ENCODE measurements around the gene MTA1.

MTA1 gene

GRCh38 chr14:105508069-105508468 is 88.4 kb downstream of the MTA1 start:
- no peaks in the 10 kb centered on the region for H3K27me3 ChIP-seq (ENCODE audit: insufficient read depth, low read length)
- no peaks in the 10 kb centered on the region for H3K4me1 ChIP-seq (ENCODE audit: control insufficient read depth in 1 of 2, insufficient read depth in 2 of 2, low read length in 2 of 2)
- no peak overlapping the region for H2AK5ac ChIP-seq (ENCODE audit: low read length)
- no peak overlapping the region for H4K8ac ChIP-seq (ENCODE audit: low read depth, low read length)
- H2BK5ac ChIP-seq (ENCODE audit: low read depth, low read length, poor library complexity) = no peak overlapping the region
- no peak overlapping the region for H3K27ac ChIP-seq (ENCODE audit: low read depth, low read length)
- H2BK12ac ChIP-seq (ENCODE audit: low read length) = no peak overlapping the region
- no peak overlapping the region for H2AFZ ChIP-seq (ENCODE audit: insufficient read depth, low read length, poor library complexity)
- no CpG with 5 or more reads among the region's 16 CpGs for WGBS (ENCODE audit: extremely low coverage, insufficient coverage, insufficient read length)
- H3K18ac ChIP-seq (ENCODE audit: low read length) = no peak overlapping the region
- no peak overlapping the region for H4K12ac ChIP-seq (ENCODE audit: low read depth, low read length)
- H3K79me2 ChIP-seq (ENCODE audit: control insufficient read depth, insufficient read depth, low read length, poor library complexity) = no peaks in the 10 kb centered on the region
- no peak overlapping the region for H2BK120ac ChIP-seq (ENCODE audit: insufficient read depth, low read length, poor library complexity)
- H4K91ac ChIP-seq (ENCODE audit: low read depth, low read length) = no peak overlapping the region
- H3K4me3 ChIP-seq (ENCODE audit: low read depth, low read length) = peak overlapping the region; percentile 27
- H3K4ac ChIP-seq (ENCODE audit: low read depth, low read length) = no peak overlapping the region
- H3K14ac ChIP-seq (ENCODE audit: low read length) = no peak overlapping the region
- no peak overlapping the region for H3K4me2 ChIP-seq (ENCODE audit: low read length)
- no peaks in the 10 kb centered on the region for H3K79me1 ChIP-seq (ENCODE audit: low read length)
- no peak overlapping the region for H3K9ac ChIP-seq (ENCODE audit: low read length)
- H3K9me3 ChIP-seq (ENCODE audit: insufficient read depth, low read depth, low read length) = peaks cover 41% of the 10 kb centered on the region
- no peak for DNase-seq
- H3K23ac ChIP-seq (ENCODE audit: low read length) = no peak overlapping the region
- H3K36me3 ChIP-seq (ENCODE audit: control insufficient read depth in 1 of 2, insufficient read depth in 2 of 2, low read length in 2 of 2) = no peaks in the 10 kb centered on the region

- Histone ChIP-seq H3K14ac (ENCODE audit: low read length) (no peak overlapping the region), H3K9me3 (ENCODE audit: insufficient read depth, low read depth, low read length) (peaks cover 38% of the 10 kb centered on the region), H4K8ac (ENCODE audit: low read depth, low read length) (no peak overlapping the region), H2BK5ac (ENCODE audit: low read depth, low read length, poor library complexity) (no peak overlapping the region), H3K27me3 (ENCODE audit: insufficient read depth, low read length) (no peaks in the 10 kb centered on the region), H4K91ac (ENCODE audit: low read depth, low read length) (no peak overlapping the region), H3K4me2 (ENCODE audit: low read length) (no peak overlapping the region), H2AK5ac (ENCODE audit: low read length) (no peak overlapping the region), H2AFZ (ENCODE audit: insufficient read depth, low read length, poor library complexity) (no peak overlapping the region), H3K36me3 (ENCODE audit: control insufficient read depth in 1 of 2, insufficient read depth in 2 of 2, low read length in 2 of 2) (no peaks in the 10 kb centered on the region), H3K18ac (ENCODE audit: low read length) (no peak overlapping the region), H3K27ac (ENCODE audit: low read depth, low read length) (no peak overlapping the region), H2BK12ac (ENCODE audit: low read length) (no peak overlapping the region), H3K9ac (ENCODE audit: low read length) (no peak overlapping the region), H2BK120ac (ENCODE audit: insufficient read depth, low read length, poor library complexity) (no peak overlapping the region), H3K79me1 (ENCODE audit: low read length) (no peaks in the 10 kb centered on the region), H4K12ac (ENCODE audit: low read depth, low read length) (no peak overlapping the region), H3K4me3 (ENCODE audit: low read depth, low read length) (no peak overlapping the region), H3K4me1 (ENCODE audit: control insufficient read depth in 1 of 2, insufficient read depth in 2 of 2, low read length in 2 of 2) (no peaks in the 10 kb centered on the region), H3K79me2 (ENCODE audit: control insufficient read depth, insufficient read depth, low read length, poor library complexity) (no peaks in the 10 kb centered on the region), H3K23ac (ENCODE audit: low read length) (no peak overlapping the region), H3K4ac (ENCODE audit: low read depth, low read length) (no peak overlapping the region)
- WGBS (ENCODE audit: extremely low coverage, insufficient coverage, insufficient read length) = no CpG with 5 or more reads among the region's 12 CpGs
- no peak for DNase-seq
Observed at GRCh38 chr14:105508601-105509000, 89.0 kb downstream of the MTA1 start.

GRCh38 chr14:105517096-105517495 is 97.5 kb downstream of the MTA1 start:
- Histone ChIP-seq H2AFZ (ENCODE audit: insufficient read depth, low read length, poor library complexity) (no peak overlapping the region), H4K8ac (ENCODE audit: low read depth, low read length) (no peak overlapping the region), H3K23ac (ENCODE audit: low read length) (no peak overlapping the region), H3K14ac (ENCODE audit: low read length) (no peak overlapping the region), H3K4ac (ENCODE audit: low read depth, low read length) (no peak overlapping the region), H3K4me1 (ENCODE audit: control insufficient read depth in 1 of 2, insufficient read depth in 2 of 2, low read length in 2 of 2) (no peaks in the 10 kb centered on the region), H3K9me3 (ENCODE audit: insufficient read depth, low read depth, low read length) (peaks cover 20% of the 10 kb centered on the region), H2AK5ac (ENCODE audit: low read length) (no peak overlapping the region), H3K4me2 (ENCODE audit: low read length) (no peak overlapping the region), H3K18ac (ENCODE audit: low read length) (no peak overlapping the region), H2BK120ac (ENCODE audit: insufficient read depth, low read length, poor library complexity) (no peak overlapping the region), H3K9ac (ENCODE audit: low read length) (no peak overlapping the region), H3K27ac (ENCODE audit: low read depth, low read length) (no peak overlapping the region), H3K4me3 (ENCODE audit: low read depth, low read length) (no peak overlapping the region), H2BK12ac (ENCODE audit: low read length) (no peak overlapping the region), H4K91ac (ENCODE audit: low read depth, low read length) (no peak overlapping the region), H3K36me3 (ENCODE audit: control insufficient read depth in 1 of 2, insufficient read depth in 2 of 2, low read length in 2 of 2) (no peaks in the 10 kb centered on the region), H3K79me1 (ENCODE audit: low read length) (no peaks in the 10 kb centered on the region), H2BK5ac (ENCODE audit: low read depth, low read length, poor library complexity) (no peak overlapping the region), H4K12ac (ENCODE audit: low read depth, low read length) (no peak overlapping the region), H3K27me3 (ENCODE audit: insufficient read depth, low read length) (no peaks in the 10 kb centered on the region), H3K79me2 (ENCODE audit: control insufficient read depth, insufficient read depth, low read length, poor library complexity) (no peaks in the 10 kb centered on the region)
- no CpG with 5 or more reads among the region's 5 CpGs for WGBS (ENCODE audit: extremely low coverage, insufficient coverage, insufficient read length)
- no peak for DNase-seq

GRCh38 chr14:105519946-105520698 is 100.5 kb downstream of the MTA1 start:
- no CpG with 5 or more reads among the region's 14 CpGs for WGBS (ENCODE audit: extremely low coverage, insufficient coverage, insufficient read length)
- H2BK12ac ChIP-seq (ENCODE audit: low read length) = no peak overlapping the region
- no peak overlapping the region for H4K8ac ChIP-seq (ENCODE audit: low read depth, low read length)
- H3K27me3 ChIP-seq (ENCODE audit: insufficient read depth, low read length) = no peaks in the 10 kb centered on the region
- no peak overlapping the region for H4K91ac ChIP-seq (ENCODE audit: low read depth, low read length)
- no peak overlapping the region for H3K4ac ChIP-seq (ENCODE audit: low read depth, low read length)
- H3K4me2 ChIP-seq (ENCODE audit: low read length) = no peak overlapping the region
- H3K36me3 ChIP-seq (ENCODE audit: control insufficient read depth in 1 of 2, insufficient read depth in 2 of 2, low read length in 2 of 2) = no peaks in the 10 kb centered on the region
- H3K4me1 ChIP-seq (ENCODE audit: control insufficient read depth in 1 of 2, insufficient read depth in 2 of 2, low read length in 2 of 2) = no peaks in the 10 kb centered on the region
- H3K9me3 ChIP-seq (ENCODE audit: insufficient read depth, low read depth, low read length) = peaks cover 9% of the 10 kb centered on the region
- no peak overlapping the region for H3K4me3 ChIP-seq (ENCODE audit: low read depth, low read length)
- H3K14ac ChIP-seq (ENCODE audit: low read length) = no peak overlapping the region
- H3K79me2 ChIP-seq (ENCODE audit: control insufficient read depth, insufficient read depth, low read length, poor library complexity) = no peaks in the 10 kb centered on the region
- no peak overlapping the region for H3K27ac ChIP-seq (ENCODE audit: low read depth, low read length)
- H4K12ac ChIP-seq (ENCODE audit: low read depth, low read length) = no peak overlapping the region
- peak; percentile 64 to 78 for DNase-seq
- H3K9ac ChIP-seq (ENCODE audit: low read length) = no peak overlapping the region
- no peak overlapping the region for H3K18ac ChIP-seq (ENCODE audit: low read length)
- no peak overlapping the region for H2AFZ ChIP-seq (ENCODE audit: insufficient read depth, low read length, poor library complexity)
- no peak overlapping the region for H2AK5ac ChIP-seq (ENCODE audit: low read length)
- no peak overlapping the region for H2BK120ac ChIP-seq (ENCODE audit: insufficient read depth, low read length, poor library complexity)
- H3K79me1 ChIP-seq (ENCODE audit: low read length) = no peaks in the 10 kb centered on the region
- no peak overlapping the region for H2BK5ac ChIP-seq (ENCODE audit: low read depth, low read length, poor library complexity)
- H3K23ac ChIP-seq (ENCODE audit: low read length) = no peak overlapping the region

Measured in trophoblast cell (in vitro differentiated cells and primary cell).